IPS-NIHi7 (cell line): Measurements from ENCODE around the gene RSL24D1.
A peak's percentile ranks its signal among the peaks of the same experiment; 100 is the strongest.

Experiments
- DNase-seq: peaks from one replicate; pipeline ENCODE4 v3.0.0; 2012; ENCODE audit warnings: mixed read lengths; ENCODE audit errors: extremely low spot score

RSL24D1 gene

DNA sequence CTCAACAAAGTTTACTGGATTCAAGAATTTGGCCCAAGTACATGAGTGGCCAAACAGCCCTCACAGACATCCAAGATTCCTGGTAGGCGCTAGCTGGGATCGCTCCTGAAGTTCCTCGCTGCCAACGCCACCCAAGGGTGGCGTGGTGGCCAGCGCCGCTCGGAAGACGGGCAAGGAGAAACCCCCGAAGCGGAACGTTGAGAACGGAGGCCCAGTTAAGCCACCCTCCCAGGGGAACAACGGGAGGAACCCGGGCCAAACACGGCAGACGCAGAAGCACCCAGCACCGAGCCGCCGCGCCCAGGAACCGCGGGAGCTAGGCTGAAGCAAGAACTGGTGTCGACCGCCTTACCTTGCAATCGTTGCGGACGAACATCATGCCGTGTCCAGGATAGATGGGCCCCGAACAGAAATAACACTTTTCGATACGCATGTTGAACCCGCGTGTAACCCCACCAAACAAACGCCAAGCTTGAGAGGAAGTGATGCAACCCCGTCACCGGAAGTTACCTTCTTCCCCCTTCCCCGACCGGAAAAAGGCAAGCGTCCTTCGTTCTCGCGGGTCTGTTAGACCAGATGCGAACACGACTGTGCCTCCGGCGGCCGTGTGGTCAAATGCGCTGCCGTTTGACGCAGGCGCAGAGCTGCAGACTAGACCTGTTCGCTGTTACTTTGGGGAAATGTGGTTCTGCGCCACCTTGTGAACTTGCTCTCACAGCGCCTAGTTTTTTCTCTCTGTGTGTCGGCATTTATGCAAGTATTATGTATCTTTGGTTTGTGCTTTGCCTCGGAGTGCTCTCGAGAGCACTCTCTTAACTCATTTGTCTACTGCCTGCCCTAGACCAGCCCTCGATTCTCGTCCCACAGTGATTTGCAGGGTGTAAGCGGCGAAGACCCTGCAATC lies at the start of gene RSL24D1:
Gene RSL24D1, minus strand, starts transcription at position 484 of the 904 bp plus-strand sequence. Its CDS starts 51 bp downstream, at position 433.
- peak; percentile 96 for DNase-seq

DNA sequence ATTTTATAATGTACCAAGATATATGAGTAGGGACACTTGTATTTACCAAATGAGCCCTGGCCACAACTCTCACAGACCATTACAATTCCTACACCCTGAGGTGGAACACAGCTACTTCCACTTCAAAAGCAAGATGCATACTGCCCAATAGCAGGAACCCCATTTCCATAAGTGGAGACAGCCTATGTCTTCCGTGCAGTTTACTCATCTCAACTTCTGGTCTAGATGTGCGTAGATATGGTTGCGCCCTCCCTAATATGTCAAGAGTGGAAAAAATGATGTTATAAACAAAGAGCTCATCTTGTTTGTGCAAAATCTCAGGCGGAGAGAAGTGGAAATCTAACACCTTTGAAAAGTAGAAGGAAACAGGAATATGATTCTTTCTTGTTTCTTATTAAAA lies 48.3 kb upstream of the RSL24D1 start:
- no peak for DNase-seq

DNA sequence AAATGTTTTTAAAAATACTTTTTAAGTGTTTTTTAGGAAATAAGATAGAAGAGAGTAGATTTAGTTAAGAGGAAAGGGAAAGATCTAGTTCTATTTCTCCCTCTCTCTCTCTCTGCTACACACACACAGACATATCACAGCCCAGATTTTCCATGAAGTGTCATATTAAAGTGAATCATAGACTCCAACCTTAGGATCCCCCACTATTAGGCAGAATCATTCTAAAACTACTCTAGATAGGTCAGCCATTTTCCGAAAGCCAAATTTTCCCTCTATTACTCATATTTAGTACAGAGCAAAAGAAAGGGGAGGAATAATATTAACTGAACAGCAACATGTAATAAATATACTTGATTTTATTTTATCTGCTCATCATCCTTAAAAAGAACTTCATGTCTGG lies 45.1 kb upstream of the RSL24D1 start:
- no peak for DNase-seq

DNA sequence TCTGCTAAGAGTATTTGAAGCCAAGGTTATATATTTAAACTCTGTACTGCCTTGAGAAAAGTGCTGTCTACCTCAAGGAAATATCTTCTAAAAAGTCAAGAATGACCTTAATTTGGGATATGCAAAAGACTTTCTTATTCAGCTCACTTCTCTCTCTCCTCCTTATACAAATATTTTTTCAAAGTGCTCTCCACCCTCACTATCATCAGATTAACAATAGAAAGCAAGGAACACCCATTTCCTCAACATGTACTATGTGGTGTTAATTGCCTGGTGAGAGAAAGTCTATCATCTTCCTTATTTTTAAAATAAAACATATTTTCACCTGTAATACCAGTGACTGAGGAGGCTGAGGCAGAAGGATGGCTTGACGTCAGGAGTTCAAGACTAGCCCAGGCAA lies 44.4 kb upstream of the RSL24D1 start:
- DNase-seq: no peak

DNA sequence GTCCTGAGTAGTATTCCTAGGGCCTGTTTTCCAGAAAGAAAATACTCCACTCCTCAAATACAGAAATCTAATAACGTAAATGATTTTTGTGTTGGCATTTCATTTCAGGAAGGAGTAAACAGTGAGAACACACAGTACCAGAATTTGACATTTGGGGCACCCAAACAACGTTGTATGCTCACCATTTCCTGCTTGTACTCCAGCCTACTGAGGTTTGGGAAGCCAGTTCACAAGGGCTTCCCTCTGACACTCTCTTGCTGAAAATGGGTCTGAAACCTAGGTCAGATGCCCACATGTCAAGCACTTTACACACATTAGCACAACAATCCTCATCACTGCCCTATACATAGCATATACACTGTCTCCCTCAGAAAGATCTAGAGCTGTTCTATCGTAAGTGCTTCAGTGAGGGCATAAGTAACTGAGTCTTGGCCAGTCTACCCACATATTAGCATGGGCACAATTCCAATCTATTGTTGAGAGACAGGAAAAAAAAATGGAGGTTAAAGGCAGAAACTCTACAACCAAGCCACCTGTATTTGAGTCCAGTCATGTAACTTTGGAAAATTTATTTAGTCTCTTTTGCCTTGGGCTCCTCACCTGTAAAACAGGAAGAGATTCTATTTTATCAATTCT lies 43.5 kb upstream of the RSL24D1 start:
- no peak for DNase-seq

DNA sequence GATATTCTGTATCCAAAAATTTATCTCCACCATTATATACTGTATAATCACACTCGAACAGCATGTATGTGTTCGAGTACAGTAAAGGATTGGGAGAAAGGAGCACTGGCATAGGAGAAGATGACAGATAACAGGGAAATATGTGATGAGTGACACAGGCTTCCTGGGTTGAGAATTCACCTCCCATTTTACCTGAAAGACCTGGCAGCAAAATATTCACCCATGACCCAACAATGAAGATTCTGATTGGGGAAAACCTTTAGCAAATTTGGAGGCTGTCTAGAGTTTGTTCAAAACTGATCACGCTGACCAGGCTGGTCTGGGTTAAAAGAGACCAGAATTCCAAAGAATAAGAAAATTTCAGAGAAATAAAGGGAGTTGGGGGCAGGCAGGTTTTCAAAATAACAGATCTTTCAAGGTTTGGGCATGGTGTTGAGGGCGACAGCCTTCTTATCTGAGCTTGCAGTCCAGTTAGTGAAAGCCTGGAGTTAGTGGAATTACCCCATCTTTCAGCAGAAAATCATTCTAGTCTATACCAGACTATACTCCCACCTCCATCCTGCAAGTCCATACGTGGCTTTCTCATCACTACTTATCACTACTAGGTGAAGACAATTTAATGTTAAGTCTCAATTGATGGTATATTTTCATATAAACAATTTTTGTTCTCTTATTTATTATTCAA lies 42.8 kb upstream of the RSL24D1 start:
- DNase-seq: no peak

DNA sequence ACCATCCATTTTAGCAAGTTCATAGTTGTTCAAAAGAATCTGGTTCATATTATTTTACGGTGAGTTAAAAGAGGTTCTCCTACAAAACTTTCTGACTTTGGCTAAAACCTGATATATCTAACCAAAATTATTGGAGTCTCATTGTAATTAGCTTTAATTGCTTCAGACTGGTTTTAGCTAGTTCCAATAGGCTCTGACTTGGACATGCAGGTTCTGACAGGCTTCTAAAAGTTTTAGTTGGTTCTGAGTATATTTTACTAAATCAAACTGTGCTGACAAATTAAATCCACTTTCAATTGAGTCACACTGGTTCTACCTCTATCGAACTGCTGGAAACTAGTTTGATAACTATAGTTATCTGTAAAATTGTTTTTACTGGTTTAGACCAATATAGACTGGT lies 42.1 kb upstream of the RSL24D1 start:
- DNase-seq: no peak

DNA sequence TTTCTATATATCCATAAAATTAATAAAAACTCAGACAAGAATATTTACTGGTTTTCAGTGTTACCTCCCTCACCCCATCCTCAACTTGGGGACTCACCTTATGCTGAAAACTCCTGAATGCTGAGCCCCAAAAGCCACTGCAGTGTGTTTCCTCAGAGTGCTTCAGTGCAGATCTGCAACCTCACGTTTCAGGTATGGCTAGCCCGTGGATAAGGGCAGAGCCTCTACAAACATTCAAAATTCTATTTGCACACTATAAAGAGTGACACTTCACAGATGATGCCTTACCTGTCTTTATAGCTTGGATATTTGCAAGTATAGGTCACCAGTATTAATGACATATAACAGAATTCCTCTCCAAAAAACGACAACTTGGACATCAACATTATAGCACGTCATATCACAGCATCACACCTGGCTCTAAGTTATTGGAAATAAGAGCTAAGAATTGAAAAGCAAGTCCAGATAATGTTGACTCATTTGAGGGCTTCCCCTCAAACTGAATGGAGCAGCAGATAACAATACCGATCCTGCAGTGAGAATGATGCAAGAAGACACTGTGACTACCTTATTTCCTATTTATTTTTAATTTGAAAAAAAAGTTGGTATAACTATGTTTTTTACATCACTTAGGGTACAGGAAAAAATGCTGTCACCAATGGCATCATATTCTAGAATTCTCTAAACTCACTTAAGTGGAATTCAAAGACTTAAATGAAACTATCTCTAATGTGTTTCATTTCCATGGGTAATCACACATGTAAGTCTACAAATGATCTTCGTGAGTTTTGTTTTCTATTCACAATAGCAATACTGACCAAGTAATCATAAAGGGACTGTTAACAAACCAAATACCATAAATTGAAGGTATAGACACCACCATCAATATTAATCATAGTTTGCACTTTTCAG lies 40.7 kb upstream of the RSL24D1 start:
- no peak for DNase-seq

DNA sequence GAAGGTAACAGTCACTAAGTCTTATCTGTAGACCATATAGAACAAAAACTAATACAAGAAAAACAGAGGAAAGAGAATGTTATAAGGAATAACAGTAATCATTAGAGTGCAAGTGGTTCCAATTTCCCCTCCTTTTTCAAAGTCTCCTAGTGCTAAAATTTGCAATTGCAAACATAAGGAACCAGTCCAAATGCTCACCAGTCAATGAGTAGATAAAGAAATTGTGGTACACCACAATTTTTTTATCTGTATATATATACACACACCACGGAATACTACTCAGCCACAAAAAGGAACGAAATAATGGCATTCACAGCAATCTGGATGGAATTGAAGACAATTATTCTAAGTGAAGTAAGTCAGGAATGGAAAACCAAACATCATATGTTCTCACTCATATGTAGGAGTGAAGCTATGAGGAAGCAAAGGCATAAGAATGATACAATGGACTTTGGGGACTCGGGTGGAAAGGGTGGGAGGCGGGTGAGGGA lies 38.9 kb upstream of the RSL24D1 start:
- DNase-seq: no peak

DNA sequence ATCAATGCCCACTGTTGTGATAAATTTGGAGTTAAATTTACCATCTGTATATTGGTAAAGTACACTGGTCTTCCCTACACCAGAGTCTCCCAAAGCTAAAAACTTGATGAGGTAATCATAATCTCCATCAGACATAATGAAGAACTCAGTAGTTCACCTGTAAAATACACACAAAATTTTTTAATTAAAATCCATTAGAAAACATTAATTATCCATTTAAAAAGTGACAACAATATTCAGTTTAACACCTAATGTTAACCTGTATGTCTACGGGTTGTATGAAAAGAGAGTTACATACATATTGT lies 38.0 kb upstream of the RSL24D1 start:
- no peak for DNase-seq

DNA sequence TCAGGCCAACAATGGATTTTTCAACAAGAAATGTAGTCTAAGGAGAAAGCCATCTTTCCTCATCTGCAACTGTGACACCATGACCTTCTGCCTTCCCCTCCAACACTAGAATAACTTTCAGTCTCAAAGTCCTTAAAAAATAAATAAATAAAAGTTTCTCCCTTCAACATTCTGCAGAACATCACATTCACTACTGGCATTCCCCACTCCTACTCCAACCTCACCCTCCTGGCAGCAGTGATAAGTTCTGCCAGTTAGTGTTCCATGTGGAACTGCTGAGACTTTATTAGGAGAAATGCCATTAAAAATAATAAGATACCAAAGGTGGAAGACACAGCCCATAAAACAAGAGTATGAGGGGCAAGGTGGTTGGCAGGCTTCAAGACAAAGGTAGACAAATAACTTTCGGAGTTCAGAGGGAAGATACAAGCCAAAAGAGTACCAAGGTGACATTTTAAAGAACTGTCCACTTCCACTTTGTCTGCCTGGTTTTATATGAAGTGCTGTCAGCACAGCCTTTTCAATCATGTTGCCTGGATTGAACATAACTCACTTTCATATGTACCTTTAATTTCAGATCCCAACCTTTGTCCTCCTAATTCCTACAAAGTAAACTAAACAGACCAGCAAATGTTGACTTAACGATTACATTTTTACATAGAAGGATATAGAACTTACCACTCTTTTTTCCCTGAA lies 37.5 kb upstream of the RSL24D1 start:
- DNase-seq: no peak

DNA sequence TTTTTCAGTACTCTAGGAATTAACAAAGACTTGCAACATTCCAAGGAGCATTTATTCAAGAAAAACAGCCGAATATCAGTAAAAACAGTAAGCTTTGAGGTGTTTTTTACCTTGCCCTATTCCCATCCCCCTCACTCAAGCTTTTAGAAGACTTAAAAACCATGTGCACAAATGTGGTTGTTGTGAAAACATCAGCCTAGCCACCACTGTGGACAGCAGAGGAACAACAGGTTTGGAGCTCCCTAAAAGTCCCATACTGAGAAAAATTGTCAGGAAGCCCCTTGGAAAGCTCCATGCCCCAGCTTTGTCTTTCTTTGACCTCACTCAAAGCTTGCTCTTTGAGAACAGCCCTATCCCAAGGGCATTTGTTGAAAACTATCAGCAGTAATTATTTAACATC lies 34.7 kb upstream of the RSL24D1 start:
- no peak for DNase-seq

DNA sequence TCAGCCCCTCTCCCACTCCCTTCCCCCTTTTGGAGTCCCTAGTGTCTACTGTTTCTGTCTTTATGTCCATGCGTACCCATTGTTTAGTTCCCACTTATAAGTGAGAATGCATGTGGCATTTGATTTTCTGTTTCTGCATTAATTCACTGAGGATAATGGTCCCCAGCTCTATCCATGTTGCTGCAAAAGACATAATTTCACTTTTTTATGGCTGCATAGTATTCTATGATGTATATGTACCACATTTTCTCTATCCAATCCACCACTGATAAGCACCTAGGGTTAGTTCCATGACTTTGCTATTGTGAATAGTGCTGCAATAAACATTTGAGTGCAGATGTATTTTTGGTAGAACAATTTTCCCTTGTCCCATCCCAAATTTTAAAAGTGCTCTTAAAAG lies 34.2 kb upstream of the RSL24D1 start:
- no peak for DNase-seq

DNA sequence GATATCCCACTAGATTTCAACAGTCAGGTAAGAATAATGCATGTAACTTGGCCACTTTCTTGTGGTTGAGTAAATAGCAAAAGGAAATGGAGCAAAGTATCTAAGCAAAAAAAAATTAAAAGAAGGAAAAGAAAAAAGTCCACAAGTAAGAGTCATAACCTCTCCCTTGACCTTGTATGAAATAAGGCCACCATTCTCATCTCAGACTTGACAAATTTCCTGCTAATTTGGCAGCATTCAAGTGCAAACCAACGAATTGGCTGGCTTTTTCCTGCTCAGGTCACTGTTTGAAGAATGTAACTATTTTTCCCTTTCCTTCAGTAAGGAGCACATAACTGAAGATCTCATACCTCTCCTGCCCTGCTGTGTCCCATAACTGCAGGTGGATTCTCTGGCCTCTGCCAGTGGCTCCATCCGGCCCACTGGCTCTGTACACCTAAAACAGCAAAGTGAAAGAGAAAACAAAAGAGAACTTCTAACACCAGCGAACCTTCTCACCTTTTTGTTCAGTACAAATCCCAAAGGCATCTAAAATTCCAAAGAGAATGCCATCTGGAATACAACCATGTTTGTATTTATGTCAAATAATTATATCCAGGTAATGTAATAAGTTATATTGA lies 33.4 kb upstream of the RSL24D1 start:
- DNase-seq: no peak

DNA sequence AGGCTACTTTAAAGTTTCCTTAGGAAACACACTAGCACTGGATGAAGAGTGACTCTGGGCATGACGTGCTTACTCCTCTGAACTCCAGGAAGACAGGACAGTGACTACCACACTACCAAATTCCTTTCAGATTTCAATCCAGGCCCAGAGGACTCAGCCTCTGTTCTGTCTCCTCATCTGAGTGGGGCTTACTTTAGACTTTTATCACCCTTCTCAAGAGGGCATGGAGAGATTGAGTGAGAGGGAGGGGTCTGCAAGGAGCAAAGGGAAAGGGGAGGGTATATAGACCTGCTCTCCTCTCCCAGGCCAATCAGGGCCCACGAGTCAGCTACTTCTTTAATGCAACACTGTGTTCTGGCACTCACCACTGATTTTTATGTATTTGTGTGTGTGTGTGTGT lies 29.4 kb upstream of the RSL24D1 start:
- peak; percentile 20 for DNase-seq

DNA sequence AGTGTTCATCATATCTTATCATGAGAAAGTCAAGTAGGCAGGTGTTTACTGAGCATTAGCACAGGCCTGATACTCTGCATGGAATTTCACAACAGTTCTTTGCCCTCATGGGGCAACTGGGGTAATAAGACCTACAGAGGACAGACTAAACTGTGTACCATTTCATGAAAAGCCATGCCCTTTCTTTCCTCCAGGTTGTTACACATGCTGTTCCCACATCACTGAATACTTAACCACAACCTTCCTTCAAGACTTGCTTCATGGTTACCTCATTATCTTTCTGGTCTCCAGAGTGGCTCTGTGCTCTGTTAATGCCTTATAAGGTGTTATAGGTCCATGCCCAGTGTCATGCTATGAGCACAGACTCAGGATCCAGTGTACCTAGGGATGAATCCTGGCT lies 28.2 kb upstream of the RSL24D1 start:
- DNase-seq: no peak

DNA sequence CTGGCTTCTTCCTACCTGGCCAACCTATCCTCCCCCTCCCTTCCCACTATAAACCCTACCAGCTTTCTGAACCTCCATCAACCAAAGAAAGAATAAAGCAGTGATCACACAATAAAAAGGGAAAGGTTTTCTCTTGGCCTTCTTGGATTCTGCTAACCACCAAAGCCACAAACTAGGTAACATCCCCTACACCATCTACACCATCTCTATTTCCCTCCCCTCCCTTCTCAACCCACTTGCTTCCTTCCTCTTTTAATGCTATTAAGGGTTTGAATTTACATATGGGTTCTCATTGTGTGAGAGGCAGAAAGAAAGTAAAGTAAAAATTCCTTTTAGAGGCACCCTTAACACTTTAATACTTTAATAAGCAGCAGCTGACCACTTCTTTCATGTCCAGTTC lies 25.8 kb upstream of the RSL24D1 start:
- no peak for DNase-seq

DNA sequence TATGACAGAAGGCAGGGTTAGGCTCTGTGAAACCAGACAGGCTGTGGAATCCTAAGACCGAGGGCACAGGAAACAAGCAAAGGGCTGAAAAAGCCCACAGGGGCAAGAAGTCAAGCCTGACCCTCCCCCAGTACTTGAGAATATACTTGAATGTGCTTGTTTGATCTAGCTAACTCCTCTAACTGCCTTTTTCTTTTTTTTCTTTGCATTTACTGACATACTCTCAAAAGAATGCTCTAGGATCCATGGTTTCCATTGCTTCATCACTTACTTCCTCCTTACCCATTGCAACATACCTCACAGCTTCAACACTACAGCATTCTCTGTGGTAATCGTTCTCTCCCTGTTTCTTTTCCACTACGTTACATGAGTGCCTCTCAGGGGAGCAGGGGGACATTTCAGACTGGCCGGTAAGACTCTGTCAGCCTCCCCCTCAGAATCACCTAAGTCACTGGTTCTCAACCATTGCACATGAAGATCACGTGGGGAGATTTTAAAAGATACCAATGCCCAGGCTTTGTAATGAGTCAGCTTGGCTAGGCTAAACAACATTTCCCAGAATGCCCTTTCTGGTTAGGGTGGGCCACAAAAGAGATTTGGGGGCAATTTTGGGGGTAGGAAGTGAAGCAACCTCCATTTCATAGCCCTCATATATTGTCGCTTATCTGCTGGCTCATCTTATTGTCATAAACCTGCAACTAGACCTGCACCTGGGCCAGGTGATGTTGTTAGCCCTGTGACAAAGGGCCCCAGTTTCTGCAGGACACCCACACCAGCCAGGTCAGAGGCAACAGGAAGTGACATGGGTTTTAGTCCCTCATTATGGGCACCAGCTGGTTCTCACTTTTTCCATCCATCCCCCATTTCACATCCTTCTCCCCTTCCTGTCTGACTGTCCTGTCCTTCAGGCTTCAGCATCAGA lies 24.6 kb upstream of the RSL24D1 start:
- DNase-seq: no peak

DNA sequence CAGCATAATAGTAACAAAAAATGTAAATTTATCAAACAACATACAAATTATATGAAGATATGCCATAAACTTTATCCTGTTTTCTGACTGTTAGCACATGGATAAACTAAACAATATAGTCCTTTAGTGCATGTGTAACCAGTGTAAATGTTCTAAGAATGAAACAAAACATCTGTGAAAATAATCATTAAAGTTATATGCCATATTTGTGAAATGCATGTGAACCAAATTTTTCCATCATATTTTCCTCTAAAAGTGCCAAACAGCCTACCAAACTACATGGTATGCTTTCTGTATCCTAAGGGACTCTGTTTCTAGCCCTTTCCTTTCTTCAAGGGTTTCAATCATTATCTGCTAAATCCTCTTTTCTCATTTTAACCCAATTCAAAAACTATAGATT lies 23.9 kb upstream of the RSL24D1 start:
- DNase-seq: no peak

DNA sequence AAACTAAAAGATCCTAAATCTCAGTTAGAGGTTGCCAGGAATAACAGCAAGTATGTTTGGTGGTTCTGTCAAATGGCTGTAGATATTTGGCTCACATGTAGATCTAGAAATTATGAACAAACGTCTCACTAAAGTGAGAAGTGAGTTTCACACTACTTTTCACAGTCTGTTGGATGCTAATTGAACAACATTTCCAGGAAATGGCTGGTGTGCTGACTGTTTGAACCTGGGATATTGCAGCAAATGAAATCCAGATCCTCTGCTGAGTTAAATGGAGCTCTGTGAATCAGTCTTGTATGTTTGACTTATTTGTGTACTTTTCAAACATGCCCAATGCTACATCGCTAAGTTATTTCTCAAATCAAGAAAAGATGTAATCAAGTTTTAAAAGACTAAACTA lies 21.3 kb upstream of the RSL24D1 start:
- DNase-seq: no peak
